Hepatocyte (in vitro differentiated cells): Measurements from ENCODE around the gene ACRBP. TPM values are rescaled to one million over a fixed set of nuclear protein-coding genes. Genes with fewer than 3 reads are reported as not detected.

Experiments
- DNase-seq: peaks from one replicate; pipeline ENCODE4 v3.0.0-alpha.2; 2016; ENCODE audit warnings: low spot score
- H2AFZ ChIP-seq: fragments of 200-600 bp; sonication (generic); 2 replicates; pipeline ENCODE4 v1.6.0; 2016; ENCODE audit warnings: antibody characterized with exemption, mild to moderate bottlenecking
- H3K27ac ChIP-seq: fragments of 200-600 bp; sonication (generic); 2 replicates; pipeline ENCODE4 v1.5.1; 2016; ENCODE audit warnings: mild to moderate bottlenecking
- H3K27me3 ChIP-seq: fragments of 200-600 bp; sonication (generic); 2 replicates; pipeline ENCODE4 v1.6.1; 2016
- H3K36me3 ChIP-seq: fragments of 200-600 bp; sonication (generic); replicated peaks from 2 replicates; pipeline ENCODE4 v1.5.1; 2016; ENCODE audit warnings: low read depth; ENCODE audit not compliant: insufficient read depth
- H3K4me1 ChIP-seq: fragments of 200-600 bp; sonication (generic); 2 replicates; pipeline ENCODE4 v1.5.1; 2016; ENCODE audit warnings: mild to moderate bottlenecking, moderate library complexity; ENCODE audit not compliant: insufficient read depth
- H3K4me2 ChIP-seq: fragments of 200-600 bp; sonication (generic); 2 replicates; pipeline ENCODE4 v1.6.0; 2016
- H3K4me3 ChIP-seq: fragments of 200-600 bp; sonication (generic); 2 replicates; pipeline ENCODE4 v1.5.1; 2016; ENCODE audit warnings: mild to moderate bottlenecking
- H3K79me2 ChIP-seq: fragments of 200-600 bp; sonication (generic); 2 replicates; pipeline ENCODE4 v1.6.0; 2017; ENCODE audit warnings: mild to moderate bottlenecking
- H3K9me2 ChIP-seq: fragments of 200-600 bp; sonication (generic); replicated peaks from 2 replicates; pipeline ENCODE4 v1.6.0; 2017; ENCODE audit warnings: mild to moderate bottlenecking; ENCODE audit not compliant: insufficient read depth
- H3K9me3 ChIP-seq: fragments of 200-600 bp; sonication (generic); 2 replicates; pipeline ENCODE4 v1.5.1; 2016; ENCODE audit warnings: low read depth, mild to moderate bottlenecking
- H4K20me1 ChIP-seq: fragments of 200-600 bp; sonication (generic); 2 replicates; pipeline ENCODE4 v1.6.0; 2016; ENCODE audit warnings: mild to moderate bottlenecking; ENCODE audit not compliant: insufficient read depth, poor library complexity, severe bottlenecking
- EZH2 ChIP-seq: fragments of 200-600 bp; sonication (generic); IDR thresholded peaks from 2 replicates; pipeline ENCODE4 v1.6.1; 2016; ENCODE audit warnings: antibody characterized with exemption, mild to moderate bottlenecking, borderline replicate concordance
- EZH2phosphoT487 ChIP-seq: fragments of 200-600 bp; sonication (generic); IDR thresholded peaks from one replicate; pipeline ENCODE4 v1.6.1; 2018; ENCODE audit warnings: antibody characterized with exemption, mild to moderate bottlenecking, low read depth, moderate library complexity; ENCODE audit not compliant: unreplicated experiment, severe bottlenecking
- WGBS: methylation state at CpG from one replicate; pipeline ENCODE4 v1.1.6; 2016; ENCODE audit warnings: low lambda C conversion rate; ENCODE audit errors: missing lambda C conversion rate; 5-methylcytosine and 5-hydroxymethylcytosine counted together
- polyA plus RNA-seq: library from polyadenylated mRNA; unstranded; fragments of >200 nt; fragmentation: Nextera tagmentation; extraction: Ambion mirVana; gene quantifications from 2 replicates; pipeline ENCODE4 v1.2.1, GENCODE V29; 2016
- total RNA-seq: library from RNA; depleted of rRNA; stranded (reverse); fragments of >200 nt; gene quantifications from 2 replicates; pipeline ENCODE4 v1.2.3, GENCODE V29; 2014
- TF ChIP-seq, protein P1 (sequence below): fragments of 200-600 bp; sonication (generic); IDR thresholded peaks from 2 replicates; pipeline ENCODE4 v1.5.1; 2016; ENCODE audit warnings: antibody characterized with exemption, mild to moderate bottlenecking; ENCODE audit not compliant: poor library complexity

Gene ACRBP
- total and polyA plus RNA-seq, 2 experiments from 2014 or later = 0.20 to 0.62 TPM

DNA sequence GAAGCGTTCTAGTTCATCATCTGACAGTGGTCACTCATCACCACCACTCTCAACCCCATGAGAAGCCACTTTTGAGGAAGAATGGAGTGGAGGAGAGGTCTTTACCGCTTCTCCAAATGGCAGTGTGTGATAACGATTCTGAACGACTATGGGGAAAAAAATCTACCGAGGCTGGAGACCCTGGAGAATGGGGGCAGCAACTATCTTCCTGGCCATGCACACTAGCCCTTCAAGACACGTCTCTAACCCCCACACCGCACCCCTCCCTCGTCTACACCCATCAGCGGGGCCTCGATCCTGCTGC is 15.3 kb upstream of the ACRBP start:
- Histone ChIP-seq H3K79me2 (peaks cover 44% of the 10 kb centered on the region), H3K4me2 (peak overlapping the region; percentile 77), H3K4me1 (peaks cover 7% of the 10 kb centered on the region), H3K9me3 (no peaks in the 10 kb centered on the region), H3K36me3 (no peaks in the 10 kb centered on the region), H2AFZ (peak overlapping the region; percentile 36), H3K9me2 (no peaks in the 10 kb centered on the region), H3K27ac (peak overlapping the region; percentile 53), H4K20me1 (no peaks in the 10 kb centered on the region), H3K27me3 (no peaks in the 10 kb centered on the region), H3K4me3 (peak overlapping the region; percentile 65)
- no peak for DNase-seq
- TF ChIP-seq EZH2phosphoT487 (no peak), EZH2 (no peak)
- TF ChIP-seq, protein P1, sequence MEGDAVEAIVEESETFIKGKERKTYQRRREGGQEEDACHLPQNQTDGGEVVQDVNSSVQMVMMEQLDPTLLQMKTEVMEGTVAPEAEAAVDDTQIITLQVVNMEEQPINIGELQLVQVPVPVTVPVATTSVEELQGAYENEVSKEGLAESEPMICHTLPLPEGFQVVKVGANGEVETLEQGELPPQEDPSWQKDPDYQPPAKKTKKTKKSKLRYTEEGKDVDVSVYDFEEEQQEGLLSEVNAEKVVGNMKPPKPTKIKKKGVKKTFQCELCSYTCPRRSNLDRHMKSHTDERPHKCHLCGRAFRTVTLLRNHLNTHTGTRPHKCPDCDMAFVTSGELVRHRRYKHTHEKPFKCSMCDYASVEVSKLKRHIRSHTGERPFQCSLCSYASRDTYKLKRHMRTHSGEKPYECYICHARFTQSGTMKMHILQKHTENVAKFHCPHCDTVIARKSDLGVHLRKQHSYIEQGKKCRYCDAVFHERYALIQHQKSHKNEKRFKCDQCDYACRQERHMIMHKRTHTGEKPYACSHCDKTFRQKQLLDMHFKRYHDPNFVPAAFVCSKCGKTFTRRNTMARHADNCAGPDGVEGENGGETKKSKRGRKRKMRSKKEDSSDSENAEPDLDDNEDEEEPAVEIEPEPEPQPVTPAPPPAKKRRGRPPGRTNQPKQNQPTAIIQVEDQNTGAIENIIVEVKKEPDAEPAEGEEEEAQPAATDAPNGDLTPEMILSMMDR = no peak
- 3% methylated on average over 9 of the region's 10 CpGs for WGBS

DNA sequence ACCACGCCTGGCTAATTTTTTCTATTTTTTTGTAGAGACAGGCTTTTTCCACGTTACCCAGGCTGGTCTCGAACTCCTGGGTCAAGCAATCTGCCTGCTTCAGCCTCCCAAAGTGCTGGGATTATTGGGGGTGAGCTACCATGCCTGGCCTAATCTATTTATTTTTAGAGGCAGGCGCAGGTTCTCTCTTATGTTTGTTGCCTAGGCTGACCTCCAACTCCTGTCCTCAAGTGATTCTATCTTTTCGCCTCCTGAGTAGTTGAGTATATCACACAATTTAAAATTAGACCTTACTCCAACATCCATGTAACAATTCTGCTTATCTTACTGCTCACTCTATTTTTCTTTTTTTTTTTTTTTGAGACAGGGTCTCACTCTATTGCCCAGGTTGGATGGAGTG is 6.8 kb upstream of the ACRBP start:
- Histone ChIP-seq H3K27ac (no peak overlapping the region), H3K4me1 (no peaks in the 10 kb centered on the region), H2AFZ (no peak overlapping the region), H3K79me2 (peaks cover 13% of the 10 kb centered on the region), H3K4me2 (no peak overlapping the region), H3K4me3 (no peak overlapping the region), H3K9me3 (no peaks in the 10 kb centered on the region), H4K20me1 (no peaks in the 10 kb centered on the region), H3K36me3 (no peaks in the 10 kb centered on the region), H3K27me3 (no peaks in the 10 kb centered on the region), H3K9me2 (no peaks in the 10 kb centered on the region)
- 92% methylated on average over 5 of the region's 5 CpGs for WGBS
- TF ChIP-seq, protein P1 = no peak
- TF ChIP-seq EZH2phosphoT487 (no peak), EZH2 (no peak)
- DNase-seq = no peak

DNA sequence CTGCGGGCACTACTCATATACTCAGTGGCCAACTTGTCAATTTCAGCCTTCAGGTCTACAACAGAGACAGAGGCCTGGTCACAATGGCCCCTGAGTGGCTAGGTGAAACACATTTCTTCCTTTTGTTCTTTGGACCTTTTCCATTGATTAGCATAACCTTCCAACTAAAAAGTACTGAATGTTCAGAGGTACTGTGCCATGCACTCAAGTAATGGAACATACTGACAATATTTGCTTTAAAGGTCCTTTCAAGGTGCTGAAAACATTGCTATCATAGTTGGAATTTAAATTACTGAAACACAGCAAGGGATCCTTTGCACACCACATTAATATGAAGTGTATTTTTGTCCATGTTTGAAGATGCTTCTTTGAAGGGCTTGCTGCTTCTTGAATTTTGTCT is 6.1 kb upstream of the ACRBP start:
- peaks cover 8% of the 10 kb centered on the region for H3K79me2 ChIP-seq
- H3K36me3 ChIP-seq = no peaks in the 10 kb centered on the region
- H3K9me3 ChIP-seq = no peaks in the 10 kb centered on the region
- 100% methylated on average over 1 of the region's 1 CpG for WGBS
- no peak overlapping the region for H3K27ac ChIP-seq
- H3K9me2 ChIP-seq = no peaks in the 10 kb centered on the region
- no peak for TF ChIP-seq EZH2
- TF ChIP-seq EZH2phosphoT487 = no peak
- TF ChIP-seq, protein P1 = no peak
- H3K4me1 ChIP-seq = no peaks in the 10 kb centered on the region
- no peak for DNase-seq
- no peak overlapping the region for H2AFZ ChIP-seq
- H3K4me2 ChIP-seq = no peak overlapping the region
- no peaks in the 10 kb centered on the region for H4K20me1 ChIP-seq
- no peaks in the 10 kb centered on the region for H3K27me3 ChIP-seq
- no peak overlapping the region for H3K4me3 ChIP-seq

DNA sequence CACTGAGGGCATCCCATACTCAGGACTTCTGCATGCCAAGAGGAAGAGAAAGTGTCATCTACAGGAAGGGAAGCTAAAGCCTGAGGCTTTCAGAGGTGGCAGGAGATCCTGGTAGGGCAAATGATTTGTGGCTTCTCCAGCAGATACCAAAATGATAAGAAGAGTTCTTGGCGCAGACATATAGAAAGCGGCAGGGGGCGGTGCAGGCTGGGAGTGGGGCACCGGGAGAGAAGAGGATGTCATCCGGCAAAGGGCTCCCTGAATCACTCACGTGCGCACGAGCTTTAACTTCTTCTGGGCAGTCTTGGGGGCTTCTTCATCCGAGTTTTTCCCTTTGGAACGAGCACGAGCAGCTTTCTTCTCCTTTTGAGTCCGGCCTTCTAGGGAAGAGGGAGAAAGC is 5.2 kb upstream of the ACRBP start:
- no peaks in the 10 kb centered on the region for H4K20me1 ChIP-seq
- no peaks in the 10 kb centered on the region for H3K27me3 ChIP-seq
- H3K27ac ChIP-seq = no peak overlapping the region
- no peaks in the 10 kb centered on the region for H3K9me2 ChIP-seq
- H3K79me2 ChIP-seq = peaks cover 2% of the 10 kb centered on the region
- H3K36me3 ChIP-seq = no peaks in the 10 kb centered on the region
- TF ChIP-seq, protein P1 = no peak
- TF ChIP-seq EZH2phosphoT487 = no peak
- TF ChIP-seq EZH2 = no peak
- 92% methylated on average over 12 of the region's 12 CpGs for WGBS
- H3K4me2 ChIP-seq = no peak overlapping the region
- H3K9me3 ChIP-seq = no peaks in the 10 kb centered on the region
- no peak overlapping the region for H2AFZ ChIP-seq
- no peak for DNase-seq
- H3K4me3 ChIP-seq = no peak overlapping the region
- H3K4me1 ChIP-seq = no peaks in the 10 kb centered on the region
